ENCODE data around the gene ZFAND2A. TPM values are rescaled to one million over a fixed set of nuclear protein-coding genes. Genes with fewer than 3 reads are reported as not detected.
"Not testable (repeated sequence)": the region's sequence is repeated elsewhere in the genome, so short reads cannot be mapped to it uniquely, and the experiment has no call there.

Gene ZFAND2A
- total RNA-seq, 2 experiments from 2014 or later, result 92.3 to 92.5 TPM

- H3K4me1 Mint-ChIP-seq (ENCODE audit: low read depth), result peaks cover 14% of the 10 kb centered on the region
- no peak for DNase-seq
- POLR2A ChIA-PET, result no interaction called here
Observed at GRCh38 chr7:1120791-1121190, 39.2 kb downstream of the ZFAND2A start.

DNA sequence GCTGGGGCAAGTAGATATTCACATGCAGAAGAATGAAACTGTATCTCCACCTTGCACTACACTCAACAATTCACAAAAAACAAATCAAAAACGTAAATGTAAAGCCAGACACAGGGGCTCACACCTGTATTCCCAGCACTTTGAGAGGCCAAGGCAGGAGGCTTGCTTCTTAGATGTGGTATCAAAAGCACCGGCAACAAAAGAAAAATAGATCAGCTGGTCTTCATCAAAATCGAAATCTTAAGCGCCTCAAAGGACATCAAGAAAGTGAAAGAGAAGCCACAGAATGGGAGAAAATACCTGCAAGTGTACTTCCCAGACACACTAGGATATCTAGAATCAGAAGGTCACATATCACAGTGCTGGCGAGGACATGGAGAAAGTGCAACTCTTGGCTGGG lies 40.8 kb downstream of the ZFAND2A start:
- H3K9me3 ChIP-seq (ENCODE audit: control insufficient read depth in 1 of 2, insufficient read depth in 1 of 2, low read length in 2 of 2), result peaks cover 0 to 7% of the 10 kb centered on the region in 2 experiments
- no peaks in the 10 kb centered on the region for H3K27me3 ChIP-seq (ENCODE audit: control insufficient read depth in 1 of 2, insufficient read depth in 2 of 2, low read length in 2 of 2)
- H3K4me1 ChIP-seq (ENCODE audit: insufficient read depth, low read length), result peaks cover 4% of the 10 kb centered on the region
- CTCF ChIA-PET, result no interaction called here
- Mint-ChIP-seq H3K27me3 (no peaks in the 10 kb centered on the region), H3K4me1 (ENCODE audit: low read depth) (peaks cover 14% of the 10 kb centered on the region), H3K36me3 (ENCODE audit: low read depth) (no peaks in the 10 kb centered on the region), H3K4me3 (no peak overlapping the region), H3K27ac (no peak overlapping the region), H3K9me3 (no peaks in the 10 kb centered on the region)
- ATAC-seq (ENCODE audit: poor library complexity) (no peak), DNase-seq (no peak)
- H3K27ac ChIP-seq (ENCODE audit: low read depth in 1 of 2, low read length in 2 of 2), result no peak overlapping the region
- POLR2A ChIA-PET, result no interaction called here
- peaks cover 2% of the 10 kb centered on the region for H3K36me3 ChIP-seq (ENCODE audit: insufficient read depth, low read length)
- intact Hi-C loops (cut with DNase I, micrococcal nuclease), result no loop called here
- TF ChIP-seq CTCF (IDR thresholded peaks at IDR 0.05), result no peak
- H3K4me3 ChIP-seq (ENCODE audit: low read length), result no peak overlapping the region

More at GRCh38 chr7:1120791-1121190, 39.2 kb downstream of the ZFAND2A start:
- no peaks in the 10 kb centered on the region for H3K27me3 Mint-ChIP-seq
- CTCF ChIA-PET, result no interaction called here
- no peak for TF ChIP-seq CTCF (IDR thresholded peaks at IDR 0.05)
- H3K4me3 Mint-ChIP-seq, result no peak overlapping the region
- no peak overlapping the region for H3K27ac Mint-ChIP-seq
- Histone ChIP-seq H3K36me3 (ENCODE audit: insufficient read depth, low read length) (peaks cover 2% of the 10 kb centered on the region), H3K4me3 (ENCODE audit: low read length) (no peak overlapping the region), H3K9me3 (ENCODE audit: control insufficient read depth in 1 of 2, insufficient read depth in 1 of 2, low read length in 2 of 2) (peaks cover 0 to 7% of the 10 kb centered on the region in 2 experiments), H3K27me3 (ENCODE audit: control insufficient read depth in 1 of 2, insufficient read depth in 2 of 2, low read length in 2 of 2) (no peaks in the 10 kb centered on the region), H3K27ac (ENCODE audit: low read depth in 1 of 2, low read length in 2 of 2) (no peak overlapping the region), H3K4me1 (ENCODE audit: insufficient read depth, low read length) (peaks cover 4% of the 10 kb centered on the region)
- intact Hi-C loops (cut with DNase I, micrococcal nuclease), result no loop called here
- H3K36me3 Mint-ChIP-seq (ENCODE audit: low read depth), result peaks cover 5% of the 10 kb centered on the region
- H3K9me3 Mint-ChIP-seq, result no peaks in the 10 kb centered on the region
- no peak for ATAC-seq (ENCODE audit: poor library complexity)

DNA sequence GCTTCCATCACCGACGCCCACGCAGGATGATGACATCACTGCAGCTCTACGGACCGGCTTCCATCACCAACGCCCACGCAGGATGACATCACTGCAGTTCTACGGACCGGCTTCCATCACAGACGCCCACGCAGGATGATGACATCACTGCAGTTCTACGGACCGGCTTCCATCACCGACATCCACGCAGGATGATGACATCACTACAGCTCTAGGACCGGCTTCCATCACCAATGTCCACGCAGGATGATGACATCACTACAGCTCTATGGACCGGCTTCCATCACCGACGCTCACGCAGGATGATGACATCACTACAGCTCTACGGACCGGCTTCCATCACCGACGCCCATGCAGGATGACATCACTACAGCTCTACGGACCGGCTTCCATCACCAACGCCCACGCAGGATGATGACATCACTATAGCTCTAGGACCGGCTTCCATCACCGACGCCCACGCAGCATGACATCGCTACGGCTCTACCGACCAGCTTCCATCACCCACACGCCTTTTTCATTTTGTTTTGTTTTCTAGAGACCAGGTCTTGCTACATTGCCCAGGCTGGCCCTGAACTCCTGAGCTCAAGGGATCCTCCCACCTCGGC lies 42.6 kb downstream of the ZFAND2A start:
- CTCF ChIA-PET, result no interaction called here
- POLR2A ChIA-PET, result no interaction called here
- H3K4me3 Mint-ChIP-seq, result no peak overlapping the region
- peaks cover 4% of the 10 kb centered on the region for H3K4me1 ChIP-seq (ENCODE audit: insufficient read depth, low read length)
- H3K4me3 ChIP-seq (ENCODE audit: low read length), result no peak overlapping the region
- DNase-seq (no peak), ATAC-seq (ENCODE audit: poor library complexity) (no peak)
- peaks cover 0 to 7% of the 10 kb centered on the region in 2 experiments for H3K9me3 ChIP-seq (ENCODE audit: control insufficient read depth in 1 of 2, insufficient read depth in 1 of 2, low read length in 2 of 2)
- H3K36me3 Mint-ChIP-seq (ENCODE audit: low read depth), result peaks cover 5% of the 10 kb centered on the region
- H3K27ac Mint-ChIP-seq, result no peak overlapping the region
- no peaks in the 10 kb centered on the region for H3K9me3 Mint-ChIP-seq
- no peaks in the 10 kb centered on the region for H3K27me3 ChIP-seq (ENCODE audit: control insufficient read depth in 1 of 2, insufficient read depth in 2 of 2, low read length in 2 of 2)
- H3K27me3 Mint-ChIP-seq, result no peaks in the 10 kb centered on the region
- H3K36me3 ChIP-seq (ENCODE audit: insufficient read depth, low read length), result no peaks in the 10 kb centered on the region
- TF ChIP-seq CTCF (IDR thresholded peaks at IDR 0.05), result no peak
- H3K27ac ChIP-seq (ENCODE audit: low read depth in 1 of 2, low read length in 2 of 2), result no peak overlapping the region
- peaks cover 14% of the 10 kb centered on the region for H3K4me1 Mint-ChIP-seq (ENCODE audit: low read depth)
- intact Hi-C loops (cut with DNase I, micrococcal nuclease), result no loop called here

GRCh38 chr7:1116383-1117008 lies 43.5 kb downstream of the ZFAND2A start:
- H3K27me3 Mint-ChIP-seq; H3K9me3 Mint-ChIP-seq; ATAC-seq (ENCODE audit: poor library complexity); H3K4me3 Mint-ChIP-seq; intact Hi-C loops (cut with DNase I, micrococcal nuclease); H3K36me3 ChIP-seq (ENCODE audit: insufficient read depth, low read length); H3K36me3 Mint-ChIP-seq (ENCODE audit: low read depth); H3K4me3 ChIP-seq (ENCODE audit: low read length); H3K27me3 ChIP-seq (ENCODE audit: control insufficient read depth in 1 of 2, insufficient read depth in 2 of 2, low read length in 2 of 2); CTCF ChIA-PET; H3K27ac ChIP-seq (ENCODE audit: low read depth in 1 of 2, low read length in 2 of 2); POLR2A ChIA-PET; H3K4me1 ChIP-seq (ENCODE audit: insufficient read depth, low read length); DNase-seq; H3K27ac Mint-ChIP-seq; H3K9me3 ChIP-seq (ENCODE audit: control insufficient read depth in 1 of 2, insufficient read depth in 1 of 2, low read length in 2 of 2): not testable (repeated sequence)
- peaks cover 14% of the 10 kb centered on the region for H3K4me1 Mint-ChIP-seq (ENCODE audit: low read depth)

GRCh38 chr7:1115171-1116045 lies 44.6 kb downstream of the ZFAND2A start:
- DNase-seq; H3K9me3 ChIP-seq (ENCODE audit: control insufficient read depth in 1 of 2, insufficient read depth in 1 of 2, low read length in 2 of 2); CTCF ChIA-PET; H3K4me1 ChIP-seq (ENCODE audit: insufficient read depth, low read length); ATAC-seq (ENCODE audit: poor library complexity); H3K27ac ChIP-seq (ENCODE audit: low read depth in 1 of 2, low read length in 2 of 2); H3K27me3 Mint-ChIP-seq; H3K4me3 ChIP-seq (ENCODE audit: low read length); H3K27me3 ChIP-seq (ENCODE audit: control insufficient read depth in 1 of 2, insufficient read depth in 2 of 2, low read length in 2 of 2); H3K9me3 Mint-ChIP-seq; H3K36me3 Mint-ChIP-seq (ENCODE audit: low read depth); POLR2A ChIA-PET; H3K36me3 ChIP-seq (ENCODE audit: insufficient read depth, low read length); intact Hi-C loops (cut with DNase I, micrococcal nuclease); H3K4me3 Mint-ChIP-seq; H3K27ac Mint-ChIP-seq: not testable (repeated sequence)
- H3K4me1 Mint-ChIP-seq (ENCODE audit: low read depth), result peaks cover 14% of the 10 kb centered on the region

Measured in CD4-positive, alpha-beta T cell (primary cell).